HG02870 (cell line): ENCODE data around the gene ESYT2.

Experiments
- ATAC-seq: cut with Tn5 transposase; IDR thresholded peaks from one replicate; pipeline ENCODE4 v1.9.1; 2021; ENCODE audit warnings: mild to moderate bottlenecking, moderate library complexity; ENCODE audit not compliant: unreplicated experiment

The ESYT2 gene

DNA sequence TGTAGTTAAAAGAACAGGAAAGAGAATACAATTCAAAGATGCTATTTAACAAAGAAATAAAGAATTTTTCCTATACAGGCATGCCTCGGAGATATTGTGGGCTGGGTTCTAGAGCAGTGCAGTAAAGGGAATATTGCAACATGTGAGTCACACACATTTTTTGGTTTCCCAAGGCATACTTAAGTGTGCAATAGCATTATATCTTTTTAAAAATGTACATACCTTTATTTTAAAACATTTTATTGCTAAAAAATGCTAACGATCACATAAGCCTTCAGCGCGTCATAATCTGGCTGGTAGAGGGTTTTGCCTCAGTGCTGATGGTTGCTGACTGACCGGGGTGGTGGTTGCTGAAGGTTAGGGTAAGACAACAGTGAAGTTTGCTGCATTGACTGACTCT, 54.4 kb downstream of the ESYT2 start:
- ATAC-seq, result no peak

DNA sequence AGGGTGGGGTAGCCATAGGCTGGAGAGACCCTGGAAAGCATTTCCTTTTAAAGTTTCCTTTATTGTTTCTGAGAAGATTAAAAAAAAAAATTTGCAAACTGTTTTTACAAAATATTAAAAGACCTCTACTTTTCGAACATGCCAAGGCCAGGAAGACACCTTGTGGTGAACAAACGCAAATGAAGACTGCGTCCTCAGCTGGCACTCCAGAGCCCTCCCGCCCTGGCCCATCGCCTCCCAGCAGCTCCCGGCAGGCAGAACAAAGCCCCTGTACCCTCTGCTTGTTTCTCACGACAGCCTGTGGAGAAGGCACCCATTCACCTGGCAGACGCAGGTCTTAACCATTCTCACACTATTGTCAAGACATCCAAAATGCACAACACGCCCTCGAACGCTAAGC, 56.4 kb downstream of the ESYT2 start:
- no peak for ATAC-seq

DNA sequence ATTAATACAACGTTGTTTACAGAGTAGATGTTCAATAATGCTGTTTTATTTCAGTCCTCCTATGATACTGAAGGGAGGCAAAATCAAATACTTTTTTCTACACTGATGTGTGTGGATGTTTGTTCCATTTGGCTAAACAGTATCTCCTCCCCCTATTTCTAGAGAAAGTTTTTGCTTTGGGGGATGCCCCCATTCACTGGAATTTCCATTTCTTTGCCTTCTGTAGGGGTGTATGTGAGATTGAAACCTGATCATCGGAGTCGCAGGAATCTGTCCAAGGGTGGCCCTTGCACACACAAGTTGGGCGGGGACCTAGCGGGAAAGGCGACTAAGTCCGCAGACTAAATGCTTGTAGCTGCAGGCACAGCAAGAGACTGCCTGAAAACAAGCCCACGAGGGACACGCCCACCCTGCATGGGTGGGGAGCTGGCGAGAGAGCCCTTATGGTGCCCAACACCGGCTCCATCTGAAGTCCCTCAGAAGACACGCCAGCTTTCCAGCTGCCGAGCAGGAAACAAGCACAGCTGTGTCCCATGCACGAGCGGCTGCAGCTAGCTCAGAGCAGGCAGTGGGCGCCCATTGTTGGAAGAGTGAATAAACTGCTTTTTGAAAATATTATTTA, 58.0 kb downstream of the ESYT2 start:
- no peak for ATAC-seq

DNA sequence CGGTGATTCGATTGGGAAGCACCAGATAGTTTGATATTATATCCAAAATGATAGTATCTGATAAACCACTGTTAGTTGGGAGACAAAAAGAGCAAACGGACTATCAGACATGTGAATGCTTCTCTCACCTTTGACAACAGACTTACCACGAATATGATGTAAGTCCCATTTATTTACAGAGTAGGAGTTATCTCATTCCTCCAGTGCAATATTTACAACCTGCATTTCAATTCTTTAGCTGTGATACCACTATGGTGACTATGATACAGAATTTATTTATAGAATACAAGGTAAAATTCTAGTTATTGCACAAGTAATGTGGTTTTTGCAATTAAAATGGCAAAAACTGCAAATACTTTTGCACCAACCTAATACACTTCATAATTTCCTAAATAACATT, 61.6 kb downstream of the ESYT2 start:
- ATAC-seq, result no peak

DNA sequence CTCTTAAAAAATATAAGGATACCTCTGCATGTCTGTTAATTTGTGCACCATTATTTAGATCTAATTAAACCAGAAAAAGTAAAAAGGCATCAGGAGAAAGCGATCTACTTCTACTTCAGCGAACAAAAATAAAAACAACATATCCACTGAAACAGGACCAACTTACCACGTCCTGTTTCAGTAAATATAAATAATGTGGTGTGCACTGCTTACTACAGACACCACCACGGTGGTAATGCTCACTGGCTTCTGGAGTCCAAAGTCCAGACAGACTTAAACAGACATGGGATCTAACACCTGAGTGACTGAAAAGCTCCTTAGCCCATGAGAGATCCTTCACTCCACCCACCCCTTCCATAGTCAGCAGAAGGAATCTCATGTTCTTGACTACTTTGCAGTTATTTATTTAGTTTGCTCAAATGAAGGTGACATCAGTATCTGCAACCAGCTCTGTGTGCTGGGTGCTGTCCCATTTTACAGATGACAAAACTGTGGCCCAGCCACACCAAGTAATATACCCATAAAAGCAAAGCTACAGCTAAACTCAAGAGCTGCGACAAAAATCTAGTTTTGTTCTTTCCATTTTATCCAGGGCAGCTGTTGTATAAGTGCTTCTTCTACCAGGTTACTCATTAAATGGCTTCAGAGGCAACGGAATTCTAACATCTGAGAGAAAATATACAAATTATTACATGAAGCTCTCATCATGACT, 62.6 kb downstream of the ESYT2 start:
- no peak for ATAC-seq

DNA sequence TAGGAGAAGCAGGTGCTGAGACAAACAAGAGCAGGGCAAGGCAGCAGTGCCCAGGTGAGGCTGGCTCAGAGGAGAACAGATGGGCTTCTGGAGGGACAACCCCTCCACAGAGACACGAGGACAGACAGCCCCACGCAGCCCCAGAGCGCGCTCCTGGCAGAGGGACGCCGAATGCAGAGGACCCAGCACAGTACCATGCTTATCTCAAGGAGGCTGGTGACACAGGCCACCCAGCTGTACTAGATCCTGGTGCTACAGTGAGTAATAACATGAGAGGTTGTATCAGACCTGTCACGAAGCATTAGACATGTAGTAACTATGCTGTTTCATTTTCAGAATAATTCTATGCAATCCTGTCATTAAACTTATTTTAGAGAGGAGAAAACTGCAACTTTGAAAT, 64.3 kb downstream of the ESYT2 start:
- ATAC-seq, result no peak

DNA sequence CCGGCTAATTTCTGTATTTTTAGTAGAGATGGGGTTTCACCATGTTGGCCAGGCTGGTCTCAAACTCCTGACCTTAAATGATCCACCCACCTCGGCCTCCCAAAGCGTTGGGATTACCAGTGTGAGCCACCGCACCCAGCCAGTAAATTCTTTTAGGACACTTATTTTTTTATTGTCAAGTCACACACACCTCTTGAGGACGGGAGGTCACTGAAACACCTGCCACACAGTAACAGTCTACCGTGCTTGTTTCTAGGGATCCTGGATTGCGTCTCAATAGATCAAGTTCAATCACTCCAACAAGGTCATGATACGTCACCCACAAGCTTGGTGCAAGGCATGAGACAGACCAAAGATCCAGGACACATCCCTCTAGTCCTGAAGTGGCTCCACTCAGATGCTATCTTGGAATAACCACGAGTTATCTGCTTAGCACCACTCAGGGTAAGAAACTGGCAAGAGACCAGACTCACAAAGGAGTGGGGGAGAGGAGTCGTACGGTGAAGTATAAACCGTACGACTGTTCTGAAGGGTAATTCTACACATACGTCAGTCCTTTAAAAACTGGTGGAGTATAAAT, 65.8 kb downstream of the ESYT2 start:
- ATAC-seq, result no peak

DNA sequence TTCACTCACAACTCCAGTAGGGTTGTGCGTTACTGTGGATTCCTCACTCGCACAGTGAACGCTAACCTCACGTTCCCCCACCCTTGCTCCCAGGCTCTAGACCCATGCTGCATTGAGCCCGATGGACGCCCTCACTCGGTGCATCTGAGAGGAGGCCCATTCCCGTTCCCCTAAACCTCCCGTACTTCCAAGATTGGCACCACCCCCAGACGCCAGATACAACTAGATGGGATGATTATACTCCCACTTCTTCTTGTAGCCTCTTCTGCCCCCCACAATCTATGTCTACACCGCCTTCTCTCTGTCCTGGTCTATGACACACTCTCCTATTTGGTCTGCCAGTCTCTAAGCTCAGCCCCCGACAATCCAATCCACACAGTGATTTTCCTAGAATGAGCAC, 67.4 kb downstream of the ESYT2 start:
- no peak for ATAC-seq

DNA sequence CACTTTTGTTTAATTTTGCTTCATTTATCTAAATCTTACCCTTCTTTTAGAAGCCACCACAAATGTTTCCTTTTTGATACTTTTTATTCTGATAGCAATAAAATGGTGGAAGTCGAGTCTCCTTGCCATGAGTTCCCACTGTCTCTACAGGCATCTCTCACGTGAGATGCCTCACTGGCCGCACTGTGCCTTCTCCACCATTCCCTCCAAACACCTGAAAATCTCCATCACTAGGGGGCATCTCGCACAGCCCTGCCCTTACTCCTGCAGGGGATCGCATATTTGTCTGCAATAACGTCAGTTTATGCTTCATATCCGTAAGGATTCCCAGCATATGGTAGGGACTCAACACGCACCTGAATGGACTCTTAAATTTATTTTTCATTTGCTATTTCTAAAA, 68.4 kb downstream of the ESYT2 start:
- ATAC-seq, result no peak

DNA sequence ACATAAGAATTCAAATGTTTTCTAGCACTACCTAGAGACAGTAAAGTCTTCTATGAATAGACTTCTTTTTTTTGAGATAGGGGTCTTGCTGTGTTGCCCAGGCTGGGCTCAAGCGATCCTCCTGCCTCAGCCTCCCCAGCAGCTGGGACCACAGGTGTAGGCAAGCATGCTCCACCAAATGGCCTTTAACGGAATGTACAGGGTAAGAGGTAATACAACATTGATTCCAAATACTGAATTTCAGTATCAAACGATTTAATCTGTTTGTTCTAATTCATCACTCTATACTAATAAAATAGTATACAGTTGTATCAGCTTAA, 68.9 kb downstream of the ESYT2 start:
- ATAC-seq, result no peak

DNA sequence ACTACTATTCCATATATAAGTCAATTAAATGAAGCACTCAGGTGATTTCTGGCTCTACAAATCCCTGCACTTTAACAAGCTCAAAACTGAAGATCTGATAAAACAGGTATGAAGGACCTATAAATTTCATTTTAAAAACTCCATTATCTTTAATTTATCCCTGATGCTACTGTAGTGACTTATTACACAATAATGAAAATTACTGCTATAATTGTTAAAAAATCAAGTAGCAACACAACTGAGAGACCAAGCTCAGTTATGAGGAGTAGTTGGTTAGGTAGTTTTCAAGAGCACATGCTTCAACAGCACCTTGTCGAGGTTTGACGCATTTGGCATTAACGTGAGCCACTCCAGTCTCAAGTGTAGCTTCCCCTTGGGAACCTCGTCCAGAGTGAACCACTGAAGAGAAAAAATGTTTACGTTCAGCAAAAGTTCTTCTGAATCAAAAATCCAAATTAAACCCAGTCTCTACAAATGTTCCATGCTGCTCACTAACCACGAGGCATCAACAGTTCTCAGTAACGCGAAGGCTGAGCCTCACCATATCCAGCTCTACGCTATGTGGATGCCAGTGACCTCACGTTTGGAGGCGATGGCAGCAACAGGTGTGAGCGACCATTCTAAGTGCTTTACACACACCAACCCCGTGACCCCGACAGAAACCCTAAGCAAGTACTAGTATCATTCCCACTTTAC, 69.4 kb downstream of the ESYT2 start:
- no peak for ATAC-seq

DNA sequence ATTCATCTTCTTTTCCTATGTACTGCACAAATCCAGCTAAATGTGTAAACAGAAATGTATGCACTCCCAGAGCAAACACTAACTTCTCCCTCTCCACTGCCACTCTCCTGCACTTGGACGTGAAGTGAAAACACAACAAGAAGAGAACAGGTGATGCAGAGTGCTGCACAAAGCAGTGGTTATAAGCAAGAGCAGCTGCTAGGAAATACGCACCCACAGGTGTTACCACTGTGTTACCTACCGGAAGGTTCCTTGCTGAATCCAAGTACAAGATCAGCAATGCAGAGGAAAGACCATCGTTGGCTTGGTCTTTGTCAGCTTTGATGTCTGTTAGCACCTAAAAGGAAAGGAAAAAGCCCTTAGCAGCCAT, 70.1 kb downstream of the ESYT2 start:
- no peak for ATAC-seq

DNA sequence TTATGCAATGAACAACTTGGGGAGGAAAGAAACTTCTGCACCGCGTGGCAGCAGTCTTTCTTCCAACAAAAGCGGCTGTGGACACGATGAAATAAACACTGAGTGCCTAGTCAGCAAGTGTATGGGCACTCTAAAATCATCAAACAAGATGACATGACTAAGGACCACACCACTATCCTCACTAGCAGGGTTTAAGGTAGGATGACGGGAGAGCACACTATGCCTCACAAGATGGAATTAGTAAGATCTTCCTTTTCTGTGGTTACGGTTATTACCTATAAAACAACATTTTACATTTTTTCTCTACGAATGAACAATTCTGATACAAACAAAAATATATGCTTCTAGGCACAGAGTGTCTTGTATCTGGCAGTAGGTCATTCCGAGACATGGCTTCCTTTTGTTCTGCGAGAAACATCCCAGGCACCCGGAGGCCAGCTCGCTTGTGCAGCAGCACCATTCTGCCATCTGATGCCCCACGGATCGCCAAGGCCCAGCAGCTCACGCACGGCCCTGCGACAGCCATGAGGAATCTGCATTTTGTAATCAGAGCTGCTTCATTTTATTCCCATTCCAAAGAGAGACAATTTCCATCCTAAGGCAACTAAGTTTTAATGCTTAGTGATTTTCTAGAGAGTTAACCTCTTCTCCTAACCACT, 70.6 kb downstream of the ESYT2 start:
- ATAC-seq, result no peak

DNA sequence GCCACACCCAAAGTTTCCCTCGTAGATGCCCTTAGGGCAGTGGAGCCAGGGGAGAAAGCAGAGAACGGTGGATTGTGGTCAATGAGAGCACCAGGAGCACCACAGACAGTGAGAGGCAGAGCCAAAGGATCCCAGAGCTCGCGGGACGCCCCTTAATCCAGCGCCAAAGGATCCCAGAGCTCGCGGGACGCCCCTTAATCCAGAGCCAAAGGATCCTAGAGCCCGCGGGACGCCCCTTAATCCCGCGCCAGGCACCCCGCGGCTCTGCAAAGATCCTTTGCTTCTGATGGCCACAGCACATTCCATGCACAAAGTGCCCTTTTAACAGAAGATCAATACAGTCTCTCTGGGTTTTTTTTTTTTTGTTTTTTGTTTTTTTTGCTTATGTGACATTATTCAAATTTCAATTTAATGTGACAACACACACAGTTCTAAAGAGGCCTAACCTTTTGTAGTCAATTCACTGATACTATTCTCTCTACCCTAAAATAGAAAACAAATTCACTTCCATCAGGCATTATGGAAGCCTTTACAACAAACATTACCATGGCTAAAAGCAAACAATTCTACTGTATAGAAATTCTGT, 71.8 kb downstream of the ESYT2 start:
- no peak for ATAC-seq

DNA sequence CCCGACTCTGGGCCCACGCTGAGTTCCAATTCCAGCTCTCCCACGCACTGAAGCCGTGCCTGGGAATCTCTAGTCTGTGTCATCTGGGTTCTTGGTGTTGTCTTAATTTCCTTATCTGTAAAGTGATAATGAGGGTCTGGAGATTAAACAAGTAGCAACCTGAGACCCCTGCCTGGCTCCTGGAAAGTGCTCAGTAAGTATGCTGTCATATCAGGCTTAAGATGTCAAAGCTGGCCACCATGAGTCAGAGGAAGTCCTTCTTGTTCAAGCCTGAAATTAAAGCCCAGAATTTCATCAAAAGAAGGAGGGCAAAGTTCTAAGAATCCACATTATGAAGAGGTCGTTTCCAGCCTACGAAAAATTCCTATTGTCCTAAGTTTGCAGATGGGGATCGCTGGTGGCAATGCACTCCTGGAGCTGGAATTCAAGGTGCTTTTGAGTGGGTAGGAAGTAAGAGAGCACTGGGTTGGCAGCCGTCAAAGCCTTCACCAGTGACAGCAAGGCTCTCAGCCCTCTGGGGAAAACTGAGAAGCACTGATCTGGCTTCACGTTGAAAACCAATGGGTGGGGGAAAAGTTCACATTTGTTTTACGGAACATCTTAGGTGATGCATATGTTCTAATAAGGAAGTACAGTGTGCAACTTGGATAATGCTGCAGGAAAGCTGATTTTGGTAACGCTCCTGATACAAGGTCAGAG, 74.4 kb downstream of the ESYT2 start:
- no peak for ATAC-seq

DNA sequence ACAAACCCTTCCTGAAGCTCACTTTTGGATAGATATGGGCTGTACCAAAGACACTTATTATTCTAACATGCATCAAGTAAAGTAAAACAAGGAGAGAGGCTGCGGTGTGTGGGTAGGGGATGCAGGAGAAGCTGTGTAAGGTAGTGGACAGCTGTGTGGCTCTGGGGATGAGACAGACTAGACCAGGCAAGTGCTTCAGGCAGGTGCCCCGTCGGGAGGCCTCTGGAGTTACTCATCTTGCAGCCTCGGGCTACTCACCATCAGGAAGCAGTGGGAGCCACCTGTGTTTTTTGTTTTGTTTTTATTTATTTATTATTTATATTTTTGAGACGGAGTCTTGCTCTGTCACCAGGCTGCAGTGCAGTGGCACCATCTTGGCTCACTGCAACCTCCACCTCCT, 75.4 kb downstream of the ESYT2 start:
- ATAC-seq, result no peak

DNA sequence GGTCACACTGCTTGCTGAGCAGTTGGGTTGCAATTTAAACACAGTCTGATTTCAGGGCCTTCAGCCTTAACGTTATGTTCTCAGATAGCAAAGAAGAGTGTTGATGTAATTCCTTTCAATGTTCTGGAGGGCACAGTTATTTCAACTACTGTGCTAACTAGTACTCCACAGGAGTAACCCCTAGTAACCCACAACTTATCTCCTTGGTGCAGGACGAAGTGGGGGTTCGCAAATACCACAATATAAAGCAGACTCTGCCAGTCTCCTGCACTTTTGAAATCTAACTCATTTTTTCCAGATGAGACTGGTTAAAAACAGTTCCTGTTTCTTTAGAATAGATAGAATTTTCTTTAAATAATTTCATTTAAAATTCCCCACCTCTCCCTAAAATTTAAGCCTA, 77.6 kb downstream of the ESYT2 start:
- no peak for ATAC-seq

DNA sequence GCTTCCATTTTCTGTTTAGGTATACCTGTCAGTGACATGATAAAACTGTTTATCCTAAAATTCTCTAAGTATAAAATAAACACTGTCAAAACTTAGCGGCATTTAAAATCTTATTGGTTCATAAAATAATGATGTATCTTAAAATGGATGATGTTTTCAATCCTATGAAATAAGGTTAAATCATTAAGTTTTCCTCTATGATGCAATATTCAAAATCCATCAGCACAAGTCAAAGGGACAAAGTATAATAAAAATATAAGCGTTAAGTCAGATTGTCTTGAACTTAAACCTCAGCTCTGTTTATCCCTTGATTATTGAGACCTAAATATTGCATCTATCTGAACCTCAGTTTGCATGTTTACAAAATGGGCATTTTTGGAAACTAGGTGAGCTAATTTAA, 78.1 kb downstream of the ESYT2 start:
- no peak for ATAC-seq

DNA sequence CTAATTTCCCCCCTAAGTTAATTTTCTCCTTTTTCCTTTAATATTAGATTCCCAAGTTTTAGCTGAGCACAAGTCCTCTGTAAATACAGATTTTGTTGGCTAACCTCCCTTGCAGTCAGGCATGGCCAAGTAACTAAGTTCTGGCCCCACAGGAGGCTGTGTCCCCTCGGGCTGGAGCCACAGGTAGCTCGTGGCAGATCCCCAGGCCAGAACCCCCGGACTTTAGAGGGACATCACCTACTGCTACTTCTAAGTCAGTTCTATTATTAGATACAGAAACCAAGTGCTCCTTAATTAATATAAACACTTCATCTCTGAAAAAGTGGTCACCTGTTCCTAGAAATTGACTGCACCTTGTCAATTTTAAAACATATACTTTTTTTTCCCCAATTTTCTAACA, 78.6 kb downstream of the ESYT2 start:
- ATAC-seq, result no peak

DNA sequence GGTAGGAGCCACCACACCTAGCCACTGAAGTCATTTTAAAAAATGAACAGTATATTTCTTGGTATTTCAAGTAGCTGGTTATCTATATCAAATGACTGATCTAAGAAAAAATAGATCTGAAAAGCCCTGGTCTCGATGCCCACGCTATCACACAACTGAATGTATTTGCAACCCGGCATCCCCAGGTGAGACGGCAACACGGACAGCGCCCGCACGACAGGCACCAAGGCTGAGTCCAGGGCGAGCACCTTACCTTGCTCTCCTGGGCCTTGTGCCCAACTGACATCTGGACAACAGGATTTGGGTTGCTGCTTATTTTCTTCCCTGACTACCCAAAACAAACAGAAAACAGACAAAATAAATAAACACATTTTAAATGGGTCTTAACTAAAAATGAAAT, 79.9 kb downstream of the ESYT2 start:
- ATAC-seq, result no peak

DNA sequence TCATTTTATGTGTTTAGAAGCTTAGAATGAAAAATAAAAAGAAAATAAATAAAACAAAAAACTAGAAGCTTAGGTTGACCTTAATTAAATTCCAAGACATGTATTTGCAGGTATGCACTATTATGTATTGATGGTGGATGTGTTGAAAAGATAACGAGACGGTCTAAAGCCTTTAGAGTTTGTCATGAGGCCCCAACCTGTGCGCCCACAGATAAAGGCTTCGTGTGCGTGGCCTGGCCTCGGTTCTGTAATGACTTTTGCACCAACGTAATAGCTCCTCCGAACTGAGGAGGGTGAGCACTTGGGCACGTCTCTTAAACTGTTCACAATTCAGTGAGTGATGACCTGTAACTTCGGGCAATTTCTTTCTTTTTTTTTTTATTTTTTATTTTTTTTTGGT, 81.0 kb downstream of the ESYT2 start:
- no peak for ATAC-seq
